Thymus (tissue), 11 donors: ENCODE data around the gene ATP1A3. TPM values are rescaled to one million over a fixed set of nuclear protein-coding genes. Genes with fewer than 3 reads are reported as not detected.

Experiments
- DNase-seq, 9 donors: peaks; one replicate each; pipeline ENCODE4 v3.0.0-alpha.2; 2013; ENCODE audit warnings: low spot score in 9 of 9, low read depth in 6 of 9, missing footprints in 1 of 9
- H3K27ac ChIP-seq, 2 donors: one replicate each; pipeline ENCODE4 v1.5.1; 2013; ENCODE audit warnings: control low read depth in 1 of 2, low read depth in 1 of 2, low read length in 1 of 2, mild to moderate bottlenecking in 1 of 2, moderate library complexity in 1 of 2
- H3K27me3 ChIP-seq, 2 donors: one replicate each; pipeline ENCODE4 v1.5.1; 2013; ENCODE audit warnings: low read length in 1 of 2; ENCODE audit not compliant: control insufficient read depth in 2 of 2, insufficient read depth in 1 of 2
- H3K36me3 ChIP-seq, 2 donors: one replicate each; pipeline ENCODE4 v1.5.1; 2013; ENCODE audit warnings: low read length in 1 of 2, mild to moderate bottlenecking in 1 of 2, moderate library complexity in 1 of 2; ENCODE audit not compliant: control insufficient read depth in 2 of 2, insufficient read depth in 2 of 2
- H3K4me1 ChIP-seq, 2 donors: one replicate each; pipeline ENCODE4 v1.5.1; 2013; ENCODE audit warnings: low read length in 2 of 2; ENCODE audit not compliant: control insufficient read depth in 2 of 2, insufficient read depth in 2 of 2
- H3K4me3 ChIP-seq, 2 donors: one replicate each; pipeline ENCODE4 v1.5.1; 2013; ENCODE audit warnings: low read length in 2 of 2, control low read depth in 1 of 2, mild to moderate bottlenecking in 1 of 2
- H3K9me3 ChIP-seq, 2 donors: one replicate each; pipeline ENCODE4 v1.5.1; 2013; ENCODE audit warnings: low read length in 1 of 2, mild to moderate bottlenecking in 1 of 2; ENCODE audit not compliant: control insufficient read depth in 2 of 2, insufficient read depth in 1 of 2
- WGBS: extraction: QIAGEN DNeasy Blood & Tissue Kit; methylation state at CpG from one replicate; pipeline ENCODE4 v1.1.7; 2013; 5-methylcytosine and 5-hydroxymethylcytosine counted together
- polyA plus RNA-seq: library from polyadenylated mRNA; stranded (reverse); fragments of 200-250 nt; gene quantifications from one replicate; pipeline ENCODE4 v1.2.3, GENCODE V29; 2013
- total RNA-seq: library from RNA; stranded (reverse); fragments of 120-200 nt; gene quantifications from one replicate; pipeline ENCODE4 v1.2.4, GENCODE V29; 2013
- donor health status: healthy.

ATP1A3 gene
- total and polyA plus RNA-seq, 2 donors, result 1.2 to 2.6 TPM

- Histone ChIP-seq H3K27me3 (no peaks in the 10 kb centered on the region), H3K36me3 (no peaks in the 10 kb centered on the region), H3K4me3 (no peak overlapping the region), H3K9me3 (no peaks in the 10 kb centered on the region), H3K27ac (no peak overlapping the region), H3K4me1 (no peaks in the 10 kb centered on the region)
- DNase-seq, result no peak
- WGBS, result 90% methylated on average over 5 of the region's 5 CpGs
These were observed 38.4 kb upstream of the ATP1A3 start for GRCh38 chr19:42032431-42032830.

GRCh38 chr19:42030645-42031440 is 36.8 kb upstream of the ATP1A3 start:
- Histone ChIP-seq H3K9me3 (no peaks in the 10 kb centered on the region), H3K36me3 (no peaks in the 10 kb centered on the region), H3K4me3 (no peak overlapping the region), H3K27ac (no peak overlapping the region), H3K4me1 (no peaks in the 10 kb centered on the region), H3K27me3 (no peaks in the 10 kb centered on the region)
- no peak for DNase-seq
- 96% methylated on average over 7 of the region's 7 CpGs for WGBS

GRCh38 chr19:42028304-42029216 is 34.5 kb upstream of the ATP1A3 start:
- DNase-seq, result peak in 2 of 9 donors; percentile 9 to 16
- 85% methylated on average over 8 of the region's 8 CpGs for WGBS

GRCh38 chr19:42024622-42025111 is 30.6 kb upstream of the ATP1A3 start:
- peaks cover 0 to 7% of the 10 kb centered on the region in 2 donors for H3K4me1 ChIP-seq
- DNase-seq, result no peak
- no peaks in the 10 kb centered on the region for H3K36me3 ChIP-seq
- H3K27me3 ChIP-seq, result no peaks in the 10 kb centered on the region
- no peak overlapping the region for H3K27ac ChIP-seq
- WGBS, result 92% methylated on average over 12 of the region's 12 CpGs
- H3K9me3 ChIP-seq, result no peaks in the 10 kb centered on the region
- H3K4me3 ChIP-seq, result no peak overlapping the region

More at GRCh38 chr19:42028304-42029216, 34.5 kb upstream of the ATP1A3 start:
- Histone ChIP-seq H3K27me3 (no peaks in the 10 kb centered on the region), H3K4me3 (no peak overlapping the region), H3K9me3 (no peaks in the 10 kb centered on the region), H3K4me1 (no peaks in the 10 kb centered on the region), H3K27ac (no peak overlapping the region), H3K36me3 (no peaks in the 10 kb centered on the region)

- 96% methylated on average over 4 of the region's 4 CpGs for WGBS
- H3K4me1 ChIP-seq, result peaks cover 0 to 7% of the 10 kb centered on the region in 2 donors
- no peak overlapping the region for H3K4me3 ChIP-seq
- no peaks in the 10 kb centered on the region for H3K27me3 ChIP-seq
- no peak overlapping the region for H3K27ac ChIP-seq
- no peaks in the 10 kb centered on the region for H3K36me3 ChIP-seq
- H3K9me3 ChIP-seq, result no peaks in the 10 kb centered on the region
- no peak for DNase-seq
These were observed 29.9 kb upstream of the ATP1A3 start for GRCh38 chr19:42023943-42024260.

GRCh38 chr19:42023121-42023942 is 29.3 kb upstream of the ATP1A3 start:
- 94% methylated on average over 17 of the region's 17 CpGs for whole genome bisulfite sequencing
- H3K27me3 ChIP-seq, result no peaks in the 10 kb centered on the region
- DNase-seq, result no peak
- H3K27ac ChIP-seq, result no peak overlapping the region
- peaks cover 0 to 7% of the 10 kb centered on the region in 2 donors for H3K4me1 ChIP-seq
- no peak overlapping the region for H3K4me3 ChIP-seq
- H3K36me3 ChIP-seq, result no peaks in the 10 kb centered on the region
- H3K9me3 ChIP-seq, result no peaks in the 10 kb centered on the region

- Histone ChIP-seq H3K27me3 (no peaks in the 10 kb centered on the region), H3K4me1 (peaks cover 0 to 7% of the 10 kb centered on the region in 2 donors), H3K27ac (no peak overlapping the region), H3K36me3 (no peaks in the 10 kb centered on the region), H3K4me3 (no peak overlapping the region), H3K9me3 (no peaks in the 10 kb centered on the region)
- WGBS, result 93% methylated on average over 5 of the region's 5 CpGs
- no peak for DNase-seq
These were observed 28.6 kb upstream of the ATP1A3 start for GRCh38 chr19:42022616-42023015.

- no peaks in the 10 kb centered on the region for H3K27me3 ChIP-seq
- H3K4me3 ChIP-seq, result no peak overlapping the region
- H3K4me1 ChIP-seq, result peaks cover 0 to 7% of the 10 kb centered on the region in 2 donors
- peak in 1 of 9 donors; percentile 7 for DNase-seq
- WGBS, result 40% methylated on average over 15 of the region's 15 CpGs
- H3K36me3 ChIP-seq, result no peaks in the 10 kb centered on the region
- H3K27ac ChIP-seq, result no peak overlapping the region
- no peaks in the 10 kb centered on the region for H3K9me3 ChIP-seq
These were observed 27.2 kb upstream of the ATP1A3 start for GRCh38 chr19:42021185-42021584.
